BLaER1 (cell line): ENCODE measurements around the gene INSIG2.
A peak's percentile ranks its signal among the peaks of the same experiment; 100 is the strongest.

Source experiments
- H3K27ac ChIP-seq: shearing (Covaris generic); formaldehyde crosslinking; 2 replicates; pipeline ENCODE4 v1.8.1; 2022
- H3K27me3 ChIP-seq: shearing (Covaris generic); formaldehyde crosslinking; 2 replicates; pipeline ENCODE4 v1.8.1; 2022
- H3K36me3 ChIP-seq: shearing (Covaris generic); formaldehyde crosslinking; 2 replicates; pipeline ENCODE4 v1.8.1; 2022
- H3K4me1 ChIP-seq: shearing (Covaris generic); formaldehyde crosslinking; 2 replicates; pipeline ENCODE4 v1.8.1; 2022
- H3K4me2 ChIP-seq: shearing (Covaris generic); formaldehyde crosslinking; 2 replicates; pipeline ENCODE4 v1.8.1; 2022
- H3K4me3 ChIP-seq: shearing (Covaris generic); formaldehyde crosslinking; 2 replicates; pipeline ENCODE4 v1.8.1; 2022
- H3K9ac ChIP-seq: shearing (Covaris generic); formaldehyde crosslinking; 2 replicates; pipeline ENCODE4 v1.8.1; 2022
- H3K9me3 ChIP-seq: shearing (Covaris generic); formaldehyde crosslinking; 2 replicates; pipeline ENCODE4 v1.8.1; 2022
- H4K20me1 ChIP-seq: shearing (Covaris generic); formaldehyde crosslinking; 2 replicates; pipeline ENCODE4 v1.8.1; 2022
- Cebpa-rat ChIP-seq: shearing (Covaris generic); IDR thresholded peaks from 2 replicates; pipeline ENCODE4 v1.8.1; 2022

The INSIG2 gene

GRCh38 chr2:118088051-118089024 lies at the start of gene INSIG2:
Gene INSIG2, plus strand, starts transcription at chr2:118088471. Its CDS starts 8,086 bp downstream, at chr2:118096557.
- Histone ChIP-seq H3K9ac (peak within 1 kb of the TSS; percentile 81), H3K9me3 (no peaks in the 10 kb centered on the region), H3K27me3 (no peaks in the 10 kb centered on the region), H3K4me2 (peak within 1 kb of the TSS; percentile 92), H3K4me3 (peak within 1 kb of the TSS; percentile 86), H3K4me1 (peaks cover 32% of the 10 kb centered on the region), H4K20me1 (peaks cover 26% of the 10 kb centered on the region), H3K36me3 (no peaks in the 10 kb centered on the region), H3K27ac (peak within 1 kb of the TSS; percentile 62)
- no peak for TF ChIP-seq Cebpa-rat

- Histone ChIP-seq H3K27ac (no peak overlapping the region), H3K4me3 (no peak overlapping the region), H3K4me1 (no peaks in the 10 kb centered on the region), H3K27me3 (no peaks in the 10 kb centered on the region), H3K9ac (no peak overlapping the region), H3K9me3 (peaks cover 6% of the 10 kb centered on the region), H3K4me2 (no peak overlapping the region), H3K36me3 (no peaks in the 10 kb centered on the region), H4K20me1 (no peaks in the 10 kb centered on the region)
- no peak for TF ChIP-seq Cebpa-rat
Observed at GRCh38 chr2:118040891-118041290, 47.4 kb upstream of the INSIG2 start.

GRCh38 chr2:118044103-118044716 lies 44.1 kb upstream of the INSIG2 start:
- Histone ChIP-seq H3K9ac (no peak overlapping the region), H3K4me3 (no peak overlapping the region), H3K36me3 (no peaks in the 10 kb centered on the region), H3K27ac (no peak overlapping the region), H3K4me2 (no peak overlapping the region), H3K4me1 (no peaks in the 10 kb centered on the region), H4K20me1 (no peaks in the 10 kb centered on the region), H3K27me3 (no peaks in the 10 kb centered on the region), H3K9me3 (no peaks in the 10 kb centered on the region)
- TF ChIP-seq Cebpa-rat: no peak

GRCh38 chr2:118044854-118045253 lies 43.4 kb upstream of the INSIG2 start:
- no peaks in the 10 kb centered on the region for H3K36me3 ChIP-seq
- H3K9ac ChIP-seq: no peak overlapping the region
- H3K9me3 ChIP-seq: no peaks in the 10 kb centered on the region
- H3K27me3 ChIP-seq: no peaks in the 10 kb centered on the region
- H3K4me2 ChIP-seq: no peak overlapping the region
- no peak for TF ChIP-seq Cebpa-rat
- H3K27ac ChIP-seq: no peak overlapping the region
- no peaks in the 10 kb centered on the region for H4K20me1 ChIP-seq
- H3K4me1 ChIP-seq: 0 out of 2 replicates have a peak, but pooled peaks cover 5% of the 10 kb centered on the region
- no peak overlapping the region for H3K4me3 ChIP-seq

GRCh38 chr2:118045286-118045685 lies 43.0 kb upstream of the INSIG2 start:
- Histone ChIP-seq H4K20me1 (no peaks in the 10 kb centered on the region), H3K36me3 (no peaks in the 10 kb centered on the region), H3K27ac (no peak overlapping the region), H3K4me1 (peaks cover 8% of the 10 kb centered on the region), H3K4me3 (no peak overlapping the region), H3K27me3 (no peaks in the 10 kb centered on the region), H3K9ac (no peak overlapping the region), H3K9me3 (no peaks in the 10 kb centered on the region), H3K4me2 (no peak overlapping the region)
- TF ChIP-seq Cebpa-rat: no peak

GRCh38 chr2:118046634-118047210 lies 41.5 kb upstream of the INSIG2 start:
- no peak overlapping the region for H3K9ac ChIP-seq

GRCh38 chr2:118047380-118047826 lies 40.9 kb upstream of the INSIG2 start:
- Histone ChIP-seq H3K4me3 (no peak overlapping the region), H3K4me1 (peaks cover 13% of the 10 kb centered on the region), H4K20me1 (no peaks in the 10 kb centered on the region), H3K27ac (no peak overlapping the region), H3K27me3 (no peaks in the 10 kb centered on the region), H3K9ac (no peak overlapping the region), H3K9me3 (no peaks in the 10 kb centered on the region), H3K36me3 (no peaks in the 10 kb centered on the region), H3K4me2 (no peak overlapping the region)
- TF ChIP-seq Cebpa-rat: no peak

More at GRCh38 chr2:118046634-118047210, 41.5 kb upstream of the INSIG2 start:
- H3K27ac ChIP-seq: no peak overlapping the region
- no peaks in the 10 kb centered on the region for H4K20me1 ChIP-seq
- no peak overlapping the region for H3K4me2 ChIP-seq
- peaks cover 13% of the 10 kb centered on the region for H3K4me1 ChIP-seq
- H3K9me3 ChIP-seq: no peaks in the 10 kb centered on the region
- no peaks in the 10 kb centered on the region for H3K36me3 ChIP-seq
- no peak overlapping the region for H3K4me3 ChIP-seq
- H3K27me3 ChIP-seq: no peaks in the 10 kb centered on the region
- no peak for TF ChIP-seq Cebpa-rat

GRCh38 chr2:118048401-118048800 lies 39.9 kb upstream of the INSIG2 start:
- H3K36me3 ChIP-seq: no peaks in the 10 kb centered on the region
- no peaks in the 10 kb centered on the region for H3K27me3 ChIP-seq
- no peak overlapping the region for H3K4me3 ChIP-seq
- H3K4me2 ChIP-seq: no peak overlapping the region
- H3K9me3 ChIP-seq: no peaks in the 10 kb centered on the region
- H3K9ac ChIP-seq: no peak overlapping the region
- H3K27ac ChIP-seq: no peak overlapping the region
- peaks cover 13% of the 10 kb centered on the region for H3K4me1 ChIP-seq
- TF ChIP-seq Cebpa-rat: no peak
- H4K20me1 ChIP-seq: no peaks in the 10 kb centered on the region

GRCh38 chr2:118049140-118049815 lies 39.0 kb upstream of the INSIG2 start:
- H3K9ac ChIP-seq: no peak overlapping the region
- H3K4me1 ChIP-seq: peaks cover 13% of the 10 kb centered on the region
- no peak overlapping the region for H3K27ac ChIP-seq
- no peak for TF ChIP-seq Cebpa-rat
- H3K27me3 ChIP-seq: no peaks in the 10 kb centered on the region
- no peaks in the 10 kb centered on the region for H3K9me3 ChIP-seq
- no peak overlapping the region for H3K4me2 ChIP-seq
- no peak overlapping the region for H3K4me3 ChIP-seq
- H3K36me3 ChIP-seq: no peaks in the 10 kb centered on the region
- H4K20me1 ChIP-seq: no peaks in the 10 kb centered on the region
